Left ventricle myocardium superior (tissue), 1 donor: ENCODE results near the gene MTRF1L. TPM values are rescaled to one million over a fixed set of nuclear protein-coding genes. Genes with fewer than 3 reads are reported as not detected.

Experiments
- ATAC-seq: fragments of 200-7000 bp; cut with Tn5 transposase; one replicate; pipeline ENCODE4 v1.9.1; 2020; ENCODE audit warnings: mild to moderate bottlenecking, moderate library complexity
- DNase-seq: peaks from one replicate; pipeline ENCODE4 v3.0.0-alpha.2; 2020
- intact Hi-C: fragments of 100-400 bp; cut with micrococcal nuclease; formaldehyde crosslinking; loops from one replicate; pipeline ENCODE4 v1.11.0; 2022
- total RNA-seq: library from RNA; stranded (reverse); fragmentation: NEBNext Ultra II Directional; extraction: Animal tissue kit (Norgen Biotek cat#: 25700); gene quantifications from one replicate; pipeline ENCODE4 v1.2.1, GENCODE V29; 2021
- donor health status: DM: no; HTN: yes; CAD: no; lungs with severe emphysema.

The MTRF1L gene
- total RNA-seq, 1 donor from 2014 or later = 30.2 TPM

- no peak for DNase-seq
- intact Hi-C loops = no loop called here
- ATAC-seq = no peak
Observed at GRCh38 chr6:152941746-152942145, 60.8 kb downstream of the MTRF1L start.

Other genes starting within 250 kb of the MTRF1L start
- gene FBXO5, start 19.7 kb downstream of the MTRF1L start, total RNA-seq = 2.4 TPM
- 0.05 TPM for gene RGS17, start 128.6 kb upstream of the MTRF1L start, total RNA-seq